OCI-M2 (cell line): ENCODE results near the gene FGD2.

Experiments
- DNase-seq: peaks from one replicate; lab custom pipeline; 2025; ENCODE audit not compliant: unreplicated experiment; lab: John Stamatoyannopoulos, UW

FGD2 gene

GRCh38 chr6:37005061-37005810 lies at the start of gene FGD2:
Gene FGD2, plus strand, starts transcription at chr6:37005655. Its CDS starts 163 bp downstream, at chr6:37005818.
- DNase-seq = no peak

GRCh38 chr6:36955671-36956445 lies 49.6 kb upstream of the FGD2 start:
- no peak for DNase-seq

GRCh38 chr6:36956446-36956820 lies 49.0 kb upstream of the FGD2 start:
- no peak for DNase-seq

GRCh38 chr6:36957773-36958271 lies 47.6 kb upstream of the FGD2 start:
- no peak for DNase-seq

DNA sequence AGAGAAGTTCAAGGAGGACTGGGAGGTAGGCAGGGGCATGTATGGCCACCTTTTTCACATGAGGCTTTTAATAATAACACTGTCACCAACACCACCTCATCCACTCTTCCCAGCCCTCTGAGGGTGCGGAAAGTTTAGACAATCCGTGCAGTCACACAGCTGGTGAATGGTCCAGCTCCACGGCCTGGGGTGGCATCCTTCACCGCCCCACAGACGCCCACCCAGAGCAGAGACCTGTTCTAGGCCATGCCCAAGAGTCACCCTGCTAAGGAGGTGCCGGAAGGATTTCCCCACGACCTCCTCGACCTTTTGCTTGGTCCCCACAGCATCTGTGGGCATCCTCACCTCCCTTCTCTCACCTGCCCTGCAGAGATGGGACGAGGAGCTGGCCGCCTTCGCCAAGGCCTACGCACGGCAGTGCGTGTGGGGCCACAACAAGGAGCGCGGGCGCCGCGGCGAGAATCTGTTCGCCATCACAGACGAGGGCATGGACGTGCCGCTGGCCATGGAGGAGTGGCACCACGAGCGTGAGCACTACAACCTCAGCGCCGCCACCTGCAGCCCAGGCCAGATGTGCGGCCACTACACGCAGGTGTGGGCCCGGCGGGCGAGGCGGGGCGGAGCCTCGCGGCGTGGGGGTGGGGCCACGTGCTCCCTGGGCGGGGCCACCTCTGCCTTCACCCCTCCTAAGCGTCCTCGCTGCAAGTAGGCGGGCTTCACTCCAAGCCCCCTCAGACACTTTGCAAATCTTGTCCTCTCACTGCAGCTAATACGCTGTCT lies 46.5 kb upstream of the FGD2 start:
- no peak for DNase-seq

GRCh38 chr6:36959555-36960250 lies 45.8 kb upstream of the FGD2 start:
- DNase-seq = no peak

- no peak for DNase-seq
These were observed 43.7 kb upstream of the FGD2 start for GRCh38 chr6:36961441-36962435.

DNA sequence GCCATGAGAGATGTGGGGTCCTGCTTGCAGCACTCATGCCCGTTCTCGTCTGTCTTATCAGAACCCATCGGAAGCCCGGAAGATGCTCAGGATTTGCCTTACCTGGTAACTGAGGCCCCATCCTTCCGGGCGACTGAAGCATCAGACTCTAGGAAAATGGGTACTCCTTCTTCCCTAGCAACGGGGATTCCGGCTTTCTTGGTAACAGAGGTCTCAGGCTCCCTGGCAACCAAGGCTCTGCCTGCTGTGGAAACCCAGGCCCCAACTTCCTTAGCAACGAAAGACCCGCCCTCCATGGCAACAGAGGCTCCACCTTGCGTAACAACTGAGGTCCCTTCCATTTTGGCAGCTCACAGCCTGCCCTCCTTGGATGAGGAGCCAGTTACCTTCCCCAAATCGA lies 42.6 kb upstream of the FGD2 start:
- DNase-seq = no peak

DNA sequence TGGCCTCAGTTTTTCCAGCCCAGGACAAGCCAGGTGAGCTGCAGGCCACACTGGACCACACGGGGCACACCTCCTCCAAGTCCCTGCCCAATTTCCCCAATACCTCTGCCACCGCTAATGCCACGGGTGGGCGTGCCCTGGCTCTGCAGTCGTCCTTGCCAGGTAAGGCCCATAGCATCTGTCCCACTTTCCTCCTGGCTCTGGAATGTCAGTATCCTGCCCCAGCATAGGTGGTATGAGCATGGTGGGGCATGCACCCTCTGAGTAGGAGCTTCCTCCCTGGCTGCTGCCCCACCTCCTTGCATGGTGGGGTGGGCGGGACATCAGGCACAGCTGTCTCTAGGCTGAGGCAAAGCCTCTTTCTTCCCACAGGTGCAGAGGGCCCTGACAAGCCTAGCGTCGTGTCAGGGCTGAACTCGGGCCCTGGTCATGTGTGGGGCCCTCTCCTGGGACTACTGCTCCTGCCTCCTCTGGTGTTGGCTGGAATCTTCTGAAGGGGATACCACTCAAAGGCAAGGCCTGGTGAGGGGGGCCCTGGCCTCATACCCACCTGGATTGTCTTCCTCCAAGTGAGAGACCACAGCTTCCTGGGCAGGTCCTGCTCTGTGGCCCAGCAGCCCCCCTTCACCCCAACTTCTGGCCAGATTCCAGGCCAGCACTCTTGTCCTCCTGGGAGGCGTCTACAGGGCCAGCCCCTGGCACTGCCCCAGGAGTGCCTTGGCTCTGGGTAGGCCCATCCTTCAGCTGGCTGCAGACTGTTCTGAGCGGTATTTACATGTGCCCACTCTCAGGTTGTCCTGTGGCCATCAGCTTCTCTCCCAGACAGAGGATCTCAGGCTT lies 41.8 kb upstream of the FGD2 start:
- no peak for DNase-seq

GRCh38 chr6:36964349-36964748 lies 41.1 kb upstream of the FGD2 start:
- no peak for DNase-seq

DNA sequence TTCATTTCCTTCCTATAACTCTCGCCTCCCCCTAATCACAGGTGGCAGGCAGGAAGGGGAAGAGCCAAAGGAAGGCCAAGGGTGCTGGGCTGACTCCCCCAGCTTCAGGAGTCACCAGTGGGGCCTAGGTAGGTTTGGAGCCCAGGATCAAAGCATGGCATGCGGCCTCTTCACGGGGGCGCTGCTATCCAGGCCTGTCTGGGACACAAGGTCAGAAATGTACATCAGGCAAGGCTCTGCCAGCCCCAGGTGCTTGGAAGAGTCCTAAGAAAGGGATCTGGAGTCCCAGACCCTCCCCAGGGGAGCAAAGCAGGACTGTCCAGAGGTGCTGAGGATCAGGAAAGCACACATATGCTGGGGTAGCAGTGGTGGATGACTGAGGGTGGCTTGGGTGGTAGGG lies 40.5 kb upstream of the FGD2 start:
- DNase-seq = no peak

DNA sequence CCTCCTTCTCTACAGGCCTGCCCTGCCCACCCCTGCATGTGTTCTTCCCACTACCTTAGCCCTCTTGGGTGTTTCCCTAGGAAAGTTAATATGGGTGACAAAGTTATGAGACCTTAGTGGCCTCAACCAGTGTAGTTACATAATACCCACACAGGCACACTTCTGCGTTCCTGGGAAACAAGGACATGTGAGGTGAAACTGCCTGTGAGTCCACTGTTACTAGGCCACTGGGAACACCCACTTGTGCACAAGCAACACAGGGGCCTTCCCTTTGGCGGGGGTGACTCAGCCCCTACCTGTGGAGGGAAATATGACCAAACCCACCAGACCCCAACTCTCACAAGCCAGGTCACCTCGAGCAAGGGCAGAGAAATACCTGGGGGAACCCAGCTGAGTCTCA lies 38.2 kb upstream of the FGD2 start:
- no peak for DNase-seq

- no peak for DNase-seq
These were observed 37.7 kb upstream of the FGD2 start for GRCh38 chr6:36967757-36968156.

- DNase-seq = no peak
These were observed 37.0 kb upstream of the FGD2 start for GRCh38 chr6:36968266-36968977.

DNA sequence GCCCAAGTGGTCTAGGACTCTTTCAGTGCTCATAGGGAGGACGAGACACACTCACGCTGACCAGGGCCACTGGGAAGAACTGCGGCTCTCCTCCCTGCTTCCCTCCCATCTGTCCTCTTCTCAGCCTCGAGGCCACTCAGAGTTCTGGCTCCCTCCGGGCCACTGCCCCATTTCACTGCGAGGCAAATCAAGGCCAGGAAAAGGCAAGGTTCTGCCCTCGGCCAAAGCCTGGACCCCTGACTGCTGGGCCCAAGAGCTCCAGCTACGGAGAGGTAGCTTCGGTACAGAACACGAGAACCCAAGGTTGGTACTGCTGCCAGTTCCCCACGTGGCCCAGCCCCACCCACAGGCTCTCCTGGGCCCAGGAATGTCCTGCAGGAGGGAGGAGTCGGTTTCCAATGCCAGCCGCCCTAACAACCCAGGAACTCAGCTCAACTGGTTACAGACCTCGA lies 36.2 kb upstream of the FGD2 start:
- no peak for DNase-seq

DNA sequence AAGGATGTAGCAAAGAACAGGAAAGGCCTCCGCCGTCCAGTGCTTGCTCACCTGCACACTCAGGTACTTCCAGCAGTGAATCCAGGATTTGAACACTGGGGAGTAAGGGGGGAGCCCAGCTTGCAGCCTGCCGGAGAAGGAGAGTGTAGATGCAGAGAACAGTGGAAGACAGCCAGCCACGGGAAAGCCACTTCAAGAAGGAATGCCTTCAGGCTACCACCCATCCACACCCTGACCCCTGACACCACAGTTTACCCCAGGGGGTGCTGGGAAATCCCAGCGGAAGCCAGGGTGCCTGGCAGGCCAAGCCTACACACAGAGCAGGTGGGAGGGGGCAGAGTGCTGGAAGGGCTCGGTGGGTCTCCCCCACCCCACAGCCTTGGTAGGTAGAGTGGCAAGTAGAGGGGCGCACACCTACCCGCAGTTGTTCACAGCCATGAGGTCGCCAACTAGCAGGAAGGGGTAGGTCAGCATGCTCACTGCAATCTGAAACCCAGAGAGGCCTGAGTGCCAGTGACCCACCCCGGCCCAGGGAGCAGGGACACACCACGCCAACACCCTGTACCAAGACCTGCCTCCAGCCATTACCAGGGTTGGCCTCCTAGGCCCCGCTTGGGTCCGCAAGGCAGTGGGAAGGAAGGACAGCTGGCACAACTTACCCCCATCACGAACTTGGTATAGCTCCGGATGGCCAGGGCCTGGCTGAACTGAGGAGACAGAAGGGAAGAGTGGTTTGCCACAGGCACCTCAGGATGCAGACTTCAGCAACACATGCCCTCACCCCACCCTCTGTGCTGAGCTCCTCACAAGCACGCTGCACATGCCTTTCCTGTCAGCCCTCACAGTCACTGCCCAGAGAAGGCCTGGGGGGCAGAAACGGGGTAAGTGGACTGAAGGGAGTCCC lies 35.2 kb upstream of the FGD2 start:
- no peak for DNase-seq
